K562 (cell line): Measurements from ENCODE around the gene RHCG. TPM values are rescaled to one million over a fixed set of nuclear protein-coding genes. Genes with fewer than 3 reads are reported as not detected.

Experiments used
- ATAC-seq: fragments of 200-7000 bp; cut with Tn5 transposase; 3 replicates; pipeline ENCODE4 v1.9.1; 2020; ENCODE audit warnings: moderate library complexity
- BruUV-seq: library from RNA; stranded (reverse); fragments of 400-500 nt; replicated peaks from 2 replicates; lab custom pipeline; 2021; lab: Mats Ljungman, UMichigan
- CTCF ChIA-PET: fragments of 300-600 bp; formaldehyde crosslinking; extraction: SDS; loops from one replicate; lab custom pipeline; 2021; ENCODE audit warnings: low intra/inter-chr PET ratio; lab: Yijun Ruan, JAX
- POLR2A ChIA-PET: fragments of 300-600, 350-650 bp; sonication (Branson Sonifier 250); formaldehyde crosslinking; extraction: SDS; loops from one replicate; lab custom pipeline; 2021; ENCODE audit warnings: antibody characterized with exemption, inconsistent platforms; lab: Yijun Ruan, JAX
- DNase-seq, 4 experiments: peaks; one replicate each; pipeline versions ENCODE4 v3.0.0 to v3.0.0-alpha.2; 2011 to 2018; ENCODE audit warnings: low spot score in 3 of 4, mixed read lengths in 3 of 4; ENCODE audit errors: extremely low read depth in 1 of 4
- FAIRE-seq: peaks from 2 replicates; lab custom pipeline; 2011; peaks lifted over from hg19 to GRCh38; lab: Jason Lieb, UNC
- H2AFZ ChIP-seq: 2 replicates; pipeline ENCODE4 v1.6.0; 2011; ENCODE audit warnings: low read depth, low read length, control low read depth, inconsistent platforms
- H3K27ac ChIP-seq: fragments of 200-600 bp; 3 replicates; pipeline ENCODE4 v1.8.0; 2011; ENCODE audit warnings: low read depth, mild to moderate bottlenecking, control low read depth, inconsistent platforms, low read length, moderate library complexity, mixed read lengths; ENCODE audit errors: extremely low read depth
- H3K27me3 ChIP-seq, 2 experiments: fragments of 300-600 bp in 1 of 2; 2 replicates in 1 of 2; 3 replicates in 1 of 2; pipeline versions ENCODE4 v1.6.0 to v1.8.0; 2011; ENCODE audit warnings: inconsistent platforms in 2 of 2, low read length in 2 of 2, mild to moderate bottlenecking in 1 of 2, mixed read lengths in 1 of 2, moderate library complexity in 1 of 2; ENCODE audit not compliant: control insufficient read depth in 2 of 2, insufficient read depth in 2 of 2
- H3K36me3 ChIP-seq: fragments of 300-600 bp; 3 replicates; pipeline ENCODE4 v1.8.0; 2011; ENCODE audit warnings: mild to moderate bottlenecking, low read length, inconsistent platforms; ENCODE audit not compliant: control insufficient read depth, insufficient read depth
- H3K4me1 ChIP-seq, 2 experiments: fragments of 200-600 bp in 1 of 2; replicated peaks in 1 of 2; 2 replicates in 1 of 2; 3 replicates in 1 of 2; pipeline versions ENCODE4 v1.5.1 to v1.8.0; 2011; ENCODE audit warnings: inconsistent platforms in 2 of 2, low read length in 2 of 2, mild to moderate bottlenecking in 1 of 2, mixed read lengths in 1 of 2, moderate library complexity in 1 of 2; ENCODE audit not compliant: control insufficient read depth in 2 of 2, insufficient read depth in 2 of 2
- H3K4me2 ChIP-seq: 2 replicates; pipeline ENCODE4 v1.6.1; 2011; ENCODE audit warnings: low read length, control low read depth, inconsistent platforms, mixed read lengths; ENCODE audit not compliant: insufficient read depth
- H3K4me3 ChIP-seq: fragments of 200-600 bp; sonication (generic), shearing (Covaris generic); 2 replicates; pipeline ENCODE4 v1.5.1; 2016; ENCODE audit warnings: control low read depth, inconsistent platforms
- H3K79me2 ChIP-seq: fragments of 200-600 bp; 3 replicates; pipeline ENCODE4 v1.8.0; 2011; ENCODE audit warnings: low read length, inconsistent platforms; ENCODE audit not compliant: control insufficient read depth, insufficient read depth
- H3K9ac ChIP-seq, 2 experiments: 2 replicates each; pipeline versions ENCODE4 v1.6.0 to v1.6.1; 2011; ENCODE audit warnings: low read depth in 2 of 2, low read length in 2 of 2, control low read depth in 1 of 2, inconsistent platforms in 1 of 2, mild to moderate bottlenecking in 1 of 2, mixed read lengths in 1 of 2; ENCODE audit not compliant: insufficient read depth in 1 of 2
- H3K9me1 ChIP-seq: one replicate; pipeline ENCODE4 v1.6.0; 2011; ENCODE audit warnings: inconsistent platforms, mild to moderate bottlenecking, low read length, moderate library complexity; ENCODE audit not compliant: control insufficient read depth, insufficient read depth
- H3K9me3 ChIP-seq: replicated peaks from 2 replicates; pipeline ENCODE4 v1.5.1; 2011; ENCODE audit warnings: low read depth, low read length, inconsistent platforms; ENCODE audit not compliant: control insufficient read depth, insufficient read depth
- H4K20me1 ChIP-seq: replicated peaks from 2 replicates; pipeline ENCODE4 v1.6.1; 2011; ENCODE audit warnings: low read length, inconsistent platforms, mixed read lengths; ENCODE audit not compliant: control insufficient read depth, insufficient read depth
- ARID1B ChIP-seq: fragments of 450-650 bp; IDR thresholded peaks from 2 replicates; pipeline ENCODE4 v1.6.1; 2016; ENCODE audit warnings: antibody characterized with exemption, mild to moderate bottlenecking, inconsistent platforms
- MCM5 ChIP-seq: fragments of 450-650 bp; IDR thresholded peaks from 2 replicates; pipeline ENCODE4 v1.6.1; 2016; ENCODE audit warnings: low read depth
- NFIX ChIP-seq: fragments of 250-450 bp; sonication (Bioruptor Pico); IDR thresholded peaks from 2 replicates; pipeline ENCODE4 v1.4.0; 2020; ENCODE audit warnings: low read depth, mild to moderate bottlenecking, moderate library complexity
- WGBS: fragments of 100-300 bp; shearing (Covaris generic); methylation state at CpG from one replicate; pipeline ENCODE4 v1.1.6; 2016; ENCODE audit warnings: low coverage, mixed read lengths; ENCODE audit not compliant: insufficient coverage; ENCODE audit errors: missing lambda C conversion rate; 5-methylcytosine and 5-hydroxymethylcytosine counted together
- in situ Hi-C: fragments of 300-500 bp; cut with MboI; formaldehyde crosslinking; loops from 4 replicates; pipeline ENCODE4 v1.15.0; 2018; ENCODE audit warnings: inconsistent platforms, mixed read lengths
- intact Hi-C: fragments of 100-400 bp; cut with micrococcal nuclease; formaldehyde crosslinking; loops from 2 replicates; pipeline ENCODE4 v1.14.2; 2022
- polyA plus RNA-seq, 8 experiments: library from polyadenylated mRNA; depleted of rRNA in 4 of 8; stranded (reverse) in 5 of 8; unstranded in 3 of 8; fragments of >200 nt; fragmentation: Nextera tagmentation in 2 of 8; fragmentation: Illumina TruSeq in 1 of 8; extraction: Ambion mirVana in 2 of 8; extraction: Trizol in 1 of 8; gene quantifications; 2 replicates each; pipeline versions ENCODE4 v1.2.1 to v1.2.3, GENCODE V29; 2011 to 2014; ENCODE audit warnings: inconsistent platforms in 1 of 8, missing spikeins in 1 of 8
- total RNA-seq, 7 experiments: library from RNA; depleted of rRNA in 6 of 7; stranded (reverse); fragments of >200 nt in 6 of 7; fragmentation: Illumina TruSeq in 2 of 7; extraction: Trizol in 2 of 7; gene quantifications; 2 replicates each; pipeline versions ENCODE4 v1.2.1 to v1.2.3, GENCODE V29; 2011 to 2021; ENCODE audit warnings: low replicate concordance in 1 of 7
- TF ChIP-seq, protein P1 (sequence below): fragments of 250-450 bp; sonication (Bioruptor Pico); IDR thresholded peaks from 2 replicates; pipeline ENCODE4 v1.8.0; 2021; ENCODE audit warnings: mild to moderate bottlenecking, moderate library complexity
- TF ChIP-seq, protein P2 (sequence below): fragments of 250-450 bp; sonication (Bioruptor Pico); IDR thresholded peaks from 2 replicates; pipeline ENCODE4 v1.8.0; 2022; ENCODE audit warnings: inconsistent platforms, mild to moderate bottlenecking, moderate library complexity, borderline replicate concordance
- TF ChIP-seq, protein P3 (sequence below): fragments of 450-650 bp; formaldehyde crosslinking; IDR thresholded peaks from 2 replicates; pipeline ENCODE4 v1.4.0; 2020; ENCODE audit warnings: mild to moderate bottlenecking, mixed read lengths
- TF ChIP-seq, protein P4 (sequence below): fragments of 250-450 bp; sonication (Bioruptor Pico); IDR thresholded peaks from 2 replicates; pipeline ENCODE4 v1.9.0; 2021; ENCODE audit warnings: mild to moderate bottlenecking

The RHCG gene
- total and polyA plus RNA-seq, 9 of the 15 experiments (the other 6 are each of a cell fraction or from before 2014, with no cell fraction given), result not detected

DNA sequence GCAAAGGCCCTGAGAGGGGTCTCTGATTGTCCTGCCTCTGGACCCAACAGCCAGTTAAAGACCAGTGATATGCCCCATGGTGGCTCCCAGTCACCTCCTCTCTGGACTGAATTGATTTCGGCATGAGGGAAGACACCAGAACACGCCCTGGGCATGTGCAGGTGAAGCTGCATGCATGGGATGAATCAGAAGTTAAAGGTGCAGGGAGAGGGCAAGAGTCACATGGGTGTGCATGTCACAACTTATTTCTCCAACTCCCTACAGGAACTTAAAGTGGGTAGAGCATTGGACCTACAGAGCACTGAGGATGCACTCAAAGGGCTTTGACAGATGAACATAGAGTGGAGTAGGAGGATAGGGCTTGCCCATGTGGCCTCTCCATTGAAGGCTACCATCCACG lies 16.9 kb upstream of the RHCG start:
- no peak for DNase-seq
- POLR2A ChIA-PET, result no interaction called here
- no peak for ATAC-seq
- intact Hi-C loops, result no loop called here
- no peak overlapping the region for H3K4me2 ChIP-seq
- WGBS, result 0% methylated on average over 3 of the region's 3 CpGs
- in situ Hi-C loops, result no loop called here
- H4K20me1 ChIP-seq, result 0 out of 2 replicates have a peak, but pooled peaks cover 5% of the 10 kb centered on the region
- H3K36me3 ChIP-seq, result no peaks in the 10 kb centered on the region
- no peak overlapping the region for H2AFZ ChIP-seq
- H3K9me1 ChIP-seq, result no peaks in the 10 kb centered on the region
- H3K79me2 ChIP-seq, result no peaks in the 10 kb centered on the region
- no peaks in the 10 kb centered on the region; a peak in 1 of 5 replicates for H3K4me1 ChIP-seq
- H3K9ac ChIP-seq, result no peak overlapping the region
- no peak overlapping the region for H3K27ac ChIP-seq
- CTCF ChIA-PET, result no interaction called here
- peaks cover 2 to 24% of the 10 kb centered on the region in 2 experiments for H3K27me3 ChIP-seq
- BruUV-seq, result no TSS peak
- no peak for TF ChIP-seq ARID1B
- TF ChIP-seq, protein P1, sequence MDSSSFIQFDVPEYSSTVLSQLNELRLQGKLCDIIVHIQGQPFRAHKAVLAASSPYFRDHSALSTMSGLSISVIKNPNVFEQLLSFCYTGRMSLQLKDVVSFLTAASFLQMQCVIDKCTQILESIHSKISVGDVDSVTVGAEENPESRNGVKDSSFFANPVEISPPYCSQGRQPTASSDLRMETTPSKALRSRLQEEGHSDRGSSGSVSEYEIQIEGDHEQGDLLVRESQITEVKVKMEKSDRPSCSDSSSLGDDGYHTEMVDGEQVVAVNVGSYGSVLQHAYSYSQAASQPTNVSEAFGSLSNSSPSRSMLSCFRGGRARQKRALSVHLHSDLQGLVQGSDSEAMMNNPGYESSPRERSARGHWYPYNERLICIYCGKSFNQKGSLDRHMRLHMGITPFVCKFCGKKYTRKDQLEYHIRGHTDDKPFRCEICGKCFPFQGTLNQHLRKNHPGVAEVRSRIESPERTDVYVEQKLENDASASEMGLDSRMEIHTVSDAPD (CRISPR knock-in tag), result no peak
- TF ChIP-seq, protein P2, sequence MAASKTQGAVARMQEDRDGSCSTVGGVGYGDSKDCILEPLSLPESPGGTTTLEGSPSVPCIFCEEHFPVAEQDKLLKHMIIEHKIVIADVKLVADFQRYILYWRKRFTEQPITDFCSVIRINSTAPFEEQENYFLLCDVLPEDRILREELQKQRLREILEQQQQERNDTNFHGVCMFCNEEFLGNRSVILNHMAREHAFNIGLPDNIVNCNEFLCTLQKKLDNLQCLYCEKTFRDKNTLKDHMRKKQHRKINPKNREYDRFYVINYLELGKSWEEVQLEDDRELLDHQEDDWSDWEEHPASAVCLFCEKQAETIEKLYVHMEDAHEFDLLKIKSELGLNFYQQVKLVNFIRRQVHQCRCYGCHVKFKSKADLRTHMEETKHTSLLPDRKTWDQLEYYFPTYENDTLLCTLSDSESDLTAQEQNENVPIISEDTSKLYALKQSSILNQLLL, result no peak
- TF ChIP-seq, protein P3, sequence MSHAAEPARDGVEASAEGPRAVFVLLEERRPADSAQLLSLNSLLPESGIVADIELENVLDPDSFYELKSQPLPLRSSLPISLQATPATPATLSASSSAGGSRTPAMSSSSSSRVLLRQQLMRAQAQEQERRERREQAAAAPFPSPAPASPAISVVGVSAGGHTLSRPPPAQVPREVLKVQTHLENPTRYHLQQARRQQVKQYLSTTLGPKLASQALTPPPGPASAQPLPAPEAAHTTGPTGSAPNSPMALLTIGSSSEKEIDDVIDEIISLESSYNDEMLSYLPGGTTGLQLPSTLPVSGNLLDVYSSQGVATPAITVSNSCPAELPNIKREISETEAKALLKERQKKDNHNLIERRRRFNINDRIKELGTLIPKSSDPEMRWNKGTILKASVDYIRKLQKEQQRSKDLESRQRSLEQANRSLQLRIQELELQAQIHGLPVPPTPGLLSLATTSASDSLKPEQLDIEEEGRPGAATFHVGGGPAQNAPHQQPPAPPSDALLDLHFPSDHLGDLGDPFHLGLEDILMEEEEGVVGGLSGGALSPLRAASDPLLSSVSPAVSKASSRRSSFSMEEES, result no peak
- TF ChIP-seq, protein P4, sequence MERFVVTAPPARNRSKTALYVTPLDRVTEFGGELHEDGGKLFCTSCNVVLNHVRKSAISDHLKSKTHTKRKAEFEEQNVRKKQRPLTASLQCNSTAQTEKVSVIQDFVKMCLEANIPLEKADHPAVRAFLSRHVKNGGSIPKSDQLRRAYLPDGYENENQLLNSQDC (CRISPR knock-in tag), result no peak
- no peak for TF ChIP-seq NFIX (CRISPR knock-in tag)
- TF ChIP-seq MCM5, result no peak
- no peak overlapping the region for H3K4me3 ChIP-seq
- FAIRE-seq, result no peak
- H3K9me3 ChIP-seq, result no peaks in the 10 kb centered on the region
